Panc1 (cell line): ENCODE data around the gene CYB5B.

Experiments
- TF ChIP-seq, protein P1 (sequence below): fragments of 450-650 bp; IDR thresholded peaks from 2 replicates; pipeline ENCODE4 v1.5.1; 2017; ENCODE audit warnings: mild to moderate bottlenecking
- TF ChIP-seq, protein P2 (sequence below), 2 experiments: IDR thresholded peaks; 2 replicates each; pipeline ENCODE4 v1.6.1; 2011 to 2012; ENCODE audit warnings: low read depth in 2 of 2, control low read depth in 1 of 2, low read length in 1 of 2, mild to moderate bottlenecking in 1 of 2, moderate library complexity in 1 of 2; ENCODE audit not compliant: insufficient read depth in 1 of 2

- TF ChIP-seq, protein P1, sequence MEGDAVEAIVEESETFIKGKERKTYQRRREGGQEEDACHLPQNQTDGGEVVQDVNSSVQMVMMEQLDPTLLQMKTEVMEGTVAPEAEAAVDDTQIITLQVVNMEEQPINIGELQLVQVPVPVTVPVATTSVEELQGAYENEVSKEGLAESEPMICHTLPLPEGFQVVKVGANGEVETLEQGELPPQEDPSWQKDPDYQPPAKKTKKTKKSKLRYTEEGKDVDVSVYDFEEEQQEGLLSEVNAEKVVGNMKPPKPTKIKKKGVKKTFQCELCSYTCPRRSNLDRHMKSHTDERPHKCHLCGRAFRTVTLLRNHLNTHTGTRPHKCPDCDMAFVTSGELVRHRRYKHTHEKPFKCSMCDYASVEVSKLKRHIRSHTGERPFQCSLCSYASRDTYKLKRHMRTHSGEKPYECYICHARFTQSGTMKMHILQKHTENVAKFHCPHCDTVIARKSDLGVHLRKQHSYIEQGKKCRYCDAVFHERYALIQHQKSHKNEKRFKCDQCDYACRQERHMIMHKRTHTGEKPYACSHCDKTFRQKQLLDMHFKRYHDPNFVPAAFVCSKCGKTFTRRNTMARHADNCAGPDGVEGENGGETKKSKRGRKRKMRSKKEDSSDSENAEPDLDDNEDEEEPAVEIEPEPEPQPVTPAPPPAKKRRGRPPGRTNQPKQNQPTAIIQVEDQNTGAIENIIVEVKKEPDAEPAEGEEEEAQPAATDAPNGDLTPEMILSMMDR, result no peak
- TF ChIP-seq, protein P2, sequence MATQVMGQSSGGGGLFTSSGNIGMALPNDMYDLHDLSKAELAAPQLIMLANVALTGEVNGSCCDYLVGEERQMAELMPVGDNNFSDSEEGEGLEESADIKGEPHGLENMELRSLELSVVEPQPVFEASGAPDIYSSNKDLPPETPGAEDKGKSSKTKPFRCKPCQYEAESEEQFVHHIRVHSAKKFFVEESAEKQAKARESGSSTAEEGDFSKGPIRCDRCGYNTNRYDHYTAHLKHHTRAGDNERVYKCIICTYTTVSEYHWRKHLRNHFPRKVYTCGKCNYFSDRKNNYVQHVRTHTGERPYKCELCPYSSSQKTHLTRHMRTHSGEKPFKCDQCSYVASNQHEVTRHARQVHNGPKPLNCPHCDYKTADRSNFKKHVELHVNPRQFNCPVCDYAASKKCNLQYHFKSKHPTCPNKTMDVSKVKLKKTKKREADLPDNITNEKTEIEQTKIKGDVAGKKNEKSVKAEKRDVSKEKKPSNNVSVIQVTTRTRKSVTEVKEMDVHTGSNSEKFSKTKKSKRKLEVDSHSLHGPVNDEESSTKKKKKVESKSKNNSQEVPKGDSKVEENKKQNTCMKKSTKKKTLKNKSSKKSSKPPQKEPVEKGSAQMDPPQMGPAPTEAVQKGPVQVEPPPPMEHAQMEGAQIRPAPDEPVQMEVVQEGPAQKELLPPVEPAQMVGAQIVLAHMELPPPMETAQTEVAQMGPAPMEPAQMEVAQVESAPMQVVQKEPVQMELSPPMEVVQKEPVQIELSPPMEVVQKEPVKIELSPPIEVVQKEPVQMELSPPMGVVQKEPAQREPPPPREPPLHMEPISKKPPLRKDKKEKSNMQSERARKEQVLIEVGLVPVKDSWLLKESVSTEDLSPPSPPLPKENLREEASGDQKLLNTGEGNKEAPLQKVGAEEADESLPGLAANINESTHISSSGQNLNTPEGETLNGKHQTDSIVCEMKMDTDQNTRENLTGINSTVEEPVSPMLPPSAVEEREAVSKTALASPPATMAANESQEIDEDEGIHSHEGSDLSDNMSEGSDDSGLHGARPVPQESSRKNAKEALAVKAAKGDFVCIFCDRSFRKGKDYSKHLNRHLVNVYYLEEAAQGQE (IDR thresholded peaks at IDR 0.05; ENCODE audit: insufficient read depth in 1 of 2, low read depth in 2 of 2, low read length in 1 of 2), result no peak
These were observed 89.0 kb downstream of the CYB5B start for GRCh38 chr16:69513180-69513966.
